ENCODE data around the gene HADH.

GRCh38 chr4:108006361-108006760 lies 16.7 kb downstream of the HADH start:
- TF ChIP-seq REST (IDR thresholded peaks at IDR 0.05; ENCODE audit: insufficient read depth in 1 of 2, low read depth in 2 of 2, low read length in 2 of 2) (no peak), POLR2AphosphoS5 (IDR thresholded peaks at IDR 0.05; ENCODE audit: low read depth, low read length) (no peak)
